Suppressor macrophage treated with lipopolysaccharide for 1 hour (primary cell): ENCODE results near the gene ISG20.

Source experiments
- DNase-seq, 3 donors: peaks; one replicate each; pipeline ENCODE4 v3.0.0-alpha.2; 2020 to 2022

ISG20 gene

DNA sequence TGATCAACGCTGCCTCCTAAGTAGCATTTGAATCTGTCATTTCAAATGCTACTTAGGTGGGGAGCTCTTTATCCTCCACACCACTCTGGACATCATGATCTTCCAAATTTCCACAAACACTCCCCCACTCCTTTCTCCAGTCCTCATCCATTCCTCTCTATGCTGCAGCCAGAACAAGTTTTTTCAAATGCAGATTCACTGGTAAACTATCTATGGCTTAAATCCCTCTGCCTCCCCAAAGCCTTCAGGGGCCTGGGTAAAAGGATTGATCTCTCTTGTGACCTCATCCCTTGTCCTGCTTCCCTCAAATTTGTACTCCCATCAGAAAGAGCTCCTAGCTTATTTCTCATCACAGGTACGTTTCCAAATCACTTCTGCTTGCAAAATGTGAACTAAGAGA lies 19.0 kb upstream of the ISG20 start:
- no peak for DNase-seq

GRCh38 chr15:88620995-88621772 lies 17.6 kb upstream of the ISG20 start, which contains the start of gene AEN:
Gene AEN, plus strand, starts transcription at chr15:88621340. Its CDS starts 4,870 bp downstream, at chr15:88626210.
- peak; percentile 98 for DNase-seq

GRCh38 chr15:88621789-88622604 lies 16.8 kb upstream of the ISG20 start:
- DNase-seq = peak; percentile 58 to 75 (median 61)

GRCh38 chr15:88622605-88622975 lies 16.2 kb upstream of the ISG20 start:
- DNase-seq = no peak

- peak; percentile 83 to 94 (median 90) for DNase-seq
Measured at GRCh38 chr15:88623061-88623460, 15.8 kb upstream of the ISG20 start.

- no peak for DNase-seq
Measured at GRCh38 chr15:88623632-88624031, 15.2 kb upstream of the ISG20 start.

DNA sequence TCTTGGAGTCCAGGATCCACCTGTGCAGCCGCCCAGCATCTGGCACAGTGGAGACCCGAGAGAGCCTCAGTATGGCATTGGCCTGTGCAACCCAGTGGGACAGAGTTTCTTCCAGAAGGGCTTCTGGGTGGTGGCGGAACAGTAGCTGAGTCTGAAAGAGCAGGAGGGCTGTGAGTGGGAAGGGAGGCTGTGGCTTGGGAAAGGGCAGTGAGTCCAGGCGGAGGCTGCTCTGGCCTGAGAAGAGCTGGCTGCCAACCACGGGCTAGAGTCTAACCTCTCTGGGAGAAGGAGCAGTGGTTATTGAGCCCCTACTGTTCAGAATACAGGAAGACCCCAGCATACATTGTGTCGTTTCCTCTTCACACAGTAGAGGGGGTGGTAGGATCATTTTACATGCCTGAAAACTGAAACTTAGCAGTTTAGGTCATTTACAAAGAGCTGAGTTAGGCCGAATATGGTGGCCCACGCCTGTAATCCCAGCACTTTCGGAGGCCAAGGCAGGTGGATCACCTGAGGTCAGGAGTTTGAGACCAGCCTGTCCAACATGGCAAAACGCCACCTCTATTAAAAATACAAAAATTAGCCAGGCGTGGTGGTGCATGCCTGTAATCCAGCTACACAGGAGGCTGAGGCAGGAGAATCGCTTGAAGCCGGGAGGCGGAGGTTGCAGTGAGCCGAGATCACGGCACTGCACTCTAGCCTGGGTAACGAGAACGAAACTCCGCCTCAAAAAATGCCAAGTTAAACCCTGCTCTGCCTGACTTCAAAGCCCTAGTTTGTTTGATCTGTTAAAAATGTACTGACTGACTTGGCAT lies 14.5 kb upstream of the ISG20 start:
- peak; percentile 59 to 71 (median 71) for DNase-seq

GRCh38 chr15:88624971-88625490 lies 13.8 kb upstream of the ISG20 start:
- DNase-seq = no peak

DNA sequence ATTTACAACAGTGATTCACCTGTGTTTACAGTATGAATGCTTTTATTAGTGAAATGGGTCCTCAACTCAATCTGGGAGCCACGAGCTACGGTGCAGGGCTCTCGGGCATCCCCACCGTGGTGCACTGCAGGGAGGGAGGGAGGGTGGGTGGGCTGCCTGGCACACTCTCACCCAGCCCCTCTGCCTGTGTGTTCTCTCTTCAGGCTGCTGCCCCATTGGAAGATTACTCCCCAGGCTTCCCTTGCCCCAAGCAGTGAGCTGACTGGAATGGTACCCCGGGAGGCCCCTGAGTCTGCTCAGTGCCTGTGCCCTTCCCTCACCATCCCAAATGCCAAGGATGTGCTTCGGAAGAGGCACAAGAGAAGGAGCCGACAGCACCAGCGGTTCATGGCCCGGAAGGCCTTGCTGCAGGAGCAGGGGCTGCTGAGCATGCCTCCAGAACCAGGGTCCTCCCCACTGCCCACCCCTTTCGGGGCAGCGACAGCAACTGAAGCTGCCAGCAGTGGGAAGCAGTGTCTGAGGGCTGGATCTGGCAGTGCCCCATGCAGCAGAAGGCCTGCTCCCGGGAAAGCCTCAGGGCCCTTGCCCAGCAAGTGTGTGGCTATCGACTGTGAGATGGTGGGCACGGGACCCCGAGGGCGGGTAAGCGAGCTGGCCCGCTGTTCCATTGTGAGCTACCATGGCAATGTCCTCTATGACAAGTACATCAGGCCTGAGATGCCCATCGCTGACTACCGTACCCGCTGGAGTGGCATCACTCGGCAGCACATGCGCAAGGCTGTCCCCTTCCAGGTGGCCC lies 12.7 kb upstream of the ISG20 start:
- DNase-seq = no peak

DNA sequence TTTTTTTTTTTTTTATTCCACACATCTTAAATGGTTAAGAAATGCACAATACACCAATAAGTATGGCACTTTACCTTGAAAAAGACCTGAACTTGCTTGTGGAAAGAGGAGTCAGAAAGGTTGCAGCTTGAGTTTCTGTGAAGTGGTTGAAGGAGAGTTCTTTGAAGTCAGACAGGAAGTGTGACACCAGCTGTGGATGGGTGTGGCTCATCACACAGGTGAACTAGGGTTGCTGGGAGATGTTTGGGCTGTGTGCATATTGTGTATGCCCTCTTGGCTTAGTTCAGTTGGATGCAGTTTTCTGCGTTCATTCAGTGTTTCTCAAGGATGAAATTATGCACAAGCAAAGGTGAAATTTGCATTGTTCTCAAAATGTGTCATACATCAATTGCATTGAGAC lies 11.4 kb upstream of the ISG20 start:
- no peak for DNase-seq

GRCh38 chr15:88628018-88628654 lies 10.7 kb upstream of the ISG20 start:
- no peak for DNase-seq

- no peak for DNase-seq
Measured at GRCh38 chr15:88629071-88629470, 9.7 kb upstream of the ISG20 start.

GRCh38 chr15:88630141-88630721 lies 8.6 kb upstream of the ISG20 start:
- DNase-seq = no peak

DNA sequence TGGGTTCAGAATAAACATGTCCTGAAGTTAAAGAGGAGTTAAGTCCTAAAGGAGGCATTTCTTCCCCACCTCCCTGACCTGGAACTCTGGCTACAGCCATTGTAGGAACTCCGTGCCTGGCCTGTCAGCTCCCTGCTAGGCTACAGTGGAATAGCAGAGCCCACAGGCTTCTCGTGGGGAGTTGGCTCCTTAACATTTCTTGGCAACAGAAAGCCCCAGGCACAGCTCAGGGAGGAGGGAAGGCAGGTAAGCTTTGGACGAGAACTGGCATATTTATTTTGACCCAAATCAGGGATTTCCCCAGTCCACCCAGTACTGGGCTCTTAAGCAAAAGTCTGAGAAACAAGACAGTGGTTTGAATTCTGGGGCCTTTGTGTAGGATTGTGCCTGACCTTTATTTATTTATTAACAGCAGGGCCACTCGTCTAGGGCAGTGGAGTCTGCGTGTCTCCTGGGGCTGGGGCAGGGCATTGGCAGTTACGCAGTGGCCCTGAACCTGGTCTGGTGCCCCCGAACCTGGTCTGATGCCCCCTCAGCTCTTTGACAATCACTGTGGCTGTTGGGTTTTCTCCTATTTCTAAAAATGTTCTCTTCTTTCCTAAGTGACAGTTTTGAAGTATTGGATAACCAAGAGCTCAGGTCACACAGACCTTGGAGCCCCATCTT lies 7.9 kb upstream of the ISG20 start:
- DNase-seq = no peak

DNA sequence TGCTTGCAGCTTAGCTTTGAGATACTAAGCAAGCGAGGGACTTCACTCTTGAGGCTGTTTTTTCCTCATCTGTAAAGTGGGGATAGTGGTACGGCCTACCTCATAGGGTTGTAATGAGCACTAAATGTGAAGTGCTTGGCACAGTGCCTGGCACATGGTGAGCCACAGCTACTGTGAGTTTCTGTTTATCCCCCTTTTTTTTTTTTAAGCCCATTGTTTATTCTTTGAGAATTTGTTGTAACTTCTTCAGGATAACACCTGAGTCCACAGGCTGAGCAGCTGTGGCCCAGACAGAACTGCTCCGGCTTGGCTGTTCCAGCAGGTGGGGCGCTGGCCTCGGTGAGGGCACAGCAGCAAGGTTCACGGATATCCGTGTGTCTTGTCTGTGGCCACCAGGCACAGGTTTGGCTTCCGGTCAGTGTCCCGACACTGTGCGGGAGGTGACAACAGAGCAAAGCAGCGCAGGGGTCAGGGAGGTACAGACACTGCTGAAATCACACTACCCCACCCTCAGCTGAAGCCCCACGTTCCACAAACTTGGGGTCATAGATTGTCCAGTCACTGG lies 7.3 kb upstream of the ISG20 start:
- no peak for DNase-seq

DNA sequence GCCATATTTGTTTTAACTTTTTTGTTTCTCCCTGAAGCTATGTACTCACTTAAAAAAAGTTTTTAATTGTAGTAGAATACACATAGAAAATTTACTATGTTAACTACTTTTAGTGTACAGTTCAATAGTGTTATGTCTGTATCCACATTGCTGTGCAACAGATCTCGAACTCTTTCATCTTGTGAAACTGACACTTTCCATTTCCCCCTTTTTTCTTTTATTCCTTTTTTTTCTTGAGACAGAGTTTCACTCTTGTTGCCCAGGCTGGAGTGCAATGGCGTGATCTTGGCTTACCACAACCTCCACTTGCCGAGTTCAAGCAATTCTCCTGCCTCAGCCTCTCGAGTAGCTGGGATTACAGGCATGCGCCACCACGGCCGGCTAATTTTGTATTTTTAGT lies 6.0 kb upstream of the ISG20 start:
- DNase-seq = peak in 2 of 3 donors; percentile 61 to 65

- DNase-seq = no peak
Measured at GRCh38 chr15:88634449-88634848, 4.4 kb upstream of the ISG20 start.

DNA sequence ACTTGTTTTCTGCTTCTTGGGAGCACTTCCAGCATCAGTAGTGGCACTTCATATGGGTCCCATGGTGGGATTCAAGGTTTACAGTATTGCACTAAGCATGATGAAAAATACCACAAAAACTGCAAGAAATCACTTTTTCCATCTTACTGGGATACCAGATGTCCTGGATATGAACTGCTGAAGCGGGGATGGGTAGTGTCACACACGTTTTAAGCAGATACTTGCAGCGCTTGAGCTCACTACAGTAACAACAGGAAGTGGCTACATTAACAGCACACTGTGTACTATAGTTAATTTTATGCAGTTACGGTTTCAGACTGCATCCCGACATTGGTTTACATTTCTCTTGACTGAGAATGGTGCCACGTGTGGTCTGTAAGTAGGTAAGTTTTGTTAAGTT lies 3.5 kb upstream of the ISG20 start:
- peak in 1 of 3 donors; percentile 15 for DNase-seq

GRCh38 chr15:88636050-88636449 lies 2.8 kb upstream of the ISG20 start:
- DNase-seq = no peak

DNA sequence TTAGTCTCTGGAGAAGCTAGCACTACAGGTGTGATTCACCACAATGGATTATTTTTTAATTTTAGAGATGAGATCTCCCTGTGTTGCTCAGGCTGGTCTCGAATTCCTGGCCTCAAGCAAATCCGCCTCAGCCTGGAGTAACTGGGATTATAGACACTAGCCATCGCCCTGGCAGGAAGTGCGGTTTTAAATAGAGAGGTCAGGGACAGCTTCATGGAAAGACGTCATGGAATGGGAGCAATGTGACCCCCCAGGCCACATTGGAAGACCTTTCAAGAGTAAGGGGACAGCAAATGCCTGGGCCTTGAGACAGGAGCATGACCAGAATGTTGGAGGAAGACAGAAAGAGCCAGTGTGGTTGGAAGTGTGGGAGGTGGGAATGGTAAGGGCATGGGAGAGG lies 2.2 kb upstream of the ISG20 start:
- no peak for DNase-seq
